22Rv1 (cell line): ENCODE measurements around the gene KIF26B.

Experiments used
- ZFX ChIP-seq: fragments of 450-650 bp; IDR thresholded peaks from 2 replicates; pipeline ENCODE4 v1.6.1; 2017; ENCODE audit warnings: antibody characterized with exemption, borderline replicate concordance
- TF ChIP-seq, protein P1 (sequence below): fragments of 450-650 bp; IDR thresholded peaks from 2 replicates; pipeline ENCODE4 v1.5.1; 2017; ENCODE audit warnings: mild to moderate bottlenecking

DNA sequence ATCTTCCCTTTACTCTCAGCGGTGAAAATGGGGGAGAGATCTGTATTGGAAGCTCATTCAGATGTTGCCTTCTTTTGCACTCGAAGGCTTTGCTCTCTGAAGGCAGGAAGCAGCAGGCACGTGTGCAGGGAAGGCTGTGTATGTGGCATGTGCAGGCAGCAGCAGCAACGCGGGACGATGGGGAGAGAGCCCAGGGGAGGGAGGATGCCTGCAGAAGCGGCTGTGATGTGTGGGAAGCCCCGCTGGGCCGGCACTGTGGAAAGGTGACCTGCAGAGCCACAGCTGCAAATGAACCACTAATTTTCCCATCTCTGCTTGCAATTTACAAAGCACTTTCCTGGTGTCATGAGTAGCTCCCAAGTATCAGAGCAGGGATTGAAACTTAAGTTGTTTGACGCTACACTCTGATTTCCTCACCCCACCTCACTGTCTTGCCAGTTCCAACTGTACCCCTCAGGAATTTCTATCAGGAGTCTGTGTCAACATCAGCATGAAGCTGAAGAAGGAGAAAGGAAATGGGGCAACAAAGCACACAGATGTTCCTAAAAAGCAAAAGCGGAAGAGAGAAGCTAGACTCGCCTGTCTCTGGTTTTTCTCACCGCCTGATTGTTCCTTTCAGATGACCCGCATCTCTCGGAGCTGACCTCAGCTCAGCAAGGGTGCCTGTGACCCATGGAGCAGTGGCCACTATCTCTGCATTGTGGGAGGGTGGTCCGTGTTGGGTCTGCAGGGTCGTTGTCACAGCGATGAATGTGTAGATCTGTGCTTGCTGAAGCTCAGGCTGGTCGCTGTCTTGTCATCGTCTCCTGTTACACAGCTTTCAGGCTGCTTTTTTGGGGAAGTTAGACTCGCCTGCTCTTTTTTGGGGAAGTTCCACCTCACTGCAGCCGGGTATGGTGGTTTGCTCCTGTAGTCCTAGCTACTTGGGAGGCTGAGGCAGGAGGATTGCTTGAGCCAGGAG lies 156.1 kb downstream of the KIF26B start:
- TF ChIP-seq, protein P1, sequence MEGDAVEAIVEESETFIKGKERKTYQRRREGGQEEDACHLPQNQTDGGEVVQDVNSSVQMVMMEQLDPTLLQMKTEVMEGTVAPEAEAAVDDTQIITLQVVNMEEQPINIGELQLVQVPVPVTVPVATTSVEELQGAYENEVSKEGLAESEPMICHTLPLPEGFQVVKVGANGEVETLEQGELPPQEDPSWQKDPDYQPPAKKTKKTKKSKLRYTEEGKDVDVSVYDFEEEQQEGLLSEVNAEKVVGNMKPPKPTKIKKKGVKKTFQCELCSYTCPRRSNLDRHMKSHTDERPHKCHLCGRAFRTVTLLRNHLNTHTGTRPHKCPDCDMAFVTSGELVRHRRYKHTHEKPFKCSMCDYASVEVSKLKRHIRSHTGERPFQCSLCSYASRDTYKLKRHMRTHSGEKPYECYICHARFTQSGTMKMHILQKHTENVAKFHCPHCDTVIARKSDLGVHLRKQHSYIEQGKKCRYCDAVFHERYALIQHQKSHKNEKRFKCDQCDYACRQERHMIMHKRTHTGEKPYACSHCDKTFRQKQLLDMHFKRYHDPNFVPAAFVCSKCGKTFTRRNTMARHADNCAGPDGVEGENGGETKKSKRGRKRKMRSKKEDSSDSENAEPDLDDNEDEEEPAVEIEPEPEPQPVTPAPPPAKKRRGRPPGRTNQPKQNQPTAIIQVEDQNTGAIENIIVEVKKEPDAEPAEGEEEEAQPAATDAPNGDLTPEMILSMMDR = no peak
- no peak for TF ChIP-seq ZFX
